ENCODE data around the gene HOXB2.

- TF ChIP-seq CTCF (IDR thresholded peaks at IDR 0.05; ENCODE audit: poor library complexity) (no peak), EZH2 (IDR thresholded peaks at IDR 0.05; ENCODE audit: borderline replicate concordance) (no peak), EZH2phosphoT487 (IDR thresholded peaks at IDR 0.05; ENCODE audit: low read depth, severe bottlenecking, unreplicated experiment) (no peak)
These were observed 3.8 kb upstream of the HOXB2 start for GRCh38 chr17:48548523-48549280.
